ENCODE results near the gene CCN5.

DNA sequence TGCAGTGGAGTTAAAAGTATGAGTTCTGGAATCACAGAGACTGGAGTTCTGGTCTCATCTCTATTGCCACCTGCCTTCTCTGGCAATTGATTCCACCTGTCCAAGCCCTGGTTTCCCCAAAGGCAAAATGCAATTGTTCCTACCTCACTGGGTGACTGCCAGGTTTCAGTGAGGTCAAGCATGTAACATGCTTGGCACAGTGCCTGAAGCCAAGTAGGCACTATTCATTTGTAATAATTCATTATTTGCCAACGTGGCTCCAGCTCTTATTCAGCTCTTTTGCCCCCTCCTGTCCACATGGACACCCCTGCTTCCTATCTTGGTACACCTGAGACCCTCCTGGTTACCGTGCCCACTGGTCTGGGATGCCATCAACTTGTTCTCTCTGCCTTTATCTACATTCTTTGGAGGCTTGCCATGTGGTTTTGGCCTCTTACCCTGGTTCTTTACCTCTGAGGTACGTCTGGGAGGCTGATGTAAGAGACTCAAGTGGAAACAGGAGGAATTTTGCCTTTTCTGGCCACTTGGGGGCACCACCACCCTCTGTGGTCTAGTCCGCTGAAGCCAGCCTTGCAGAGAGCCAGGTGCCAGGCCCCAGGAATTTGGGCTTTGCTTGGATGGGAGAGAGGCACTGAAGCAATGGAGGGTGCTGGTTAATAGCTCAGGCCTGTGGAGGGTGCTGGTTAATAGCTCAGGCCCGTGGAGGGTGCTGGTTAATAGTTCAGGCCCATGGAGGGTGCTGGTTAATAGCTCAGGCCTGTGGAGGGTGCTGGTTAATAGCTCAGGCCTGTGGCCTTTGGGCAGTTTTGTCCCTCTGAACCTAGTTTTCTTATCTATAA is 32.2 kb downstream of the CCN5 start:
- TF ChIP-seq CTCF (conservative IDR thresholded peaks at IDR 0.05; ENCODE audit: low read length), result peak; percentile 84
- no peak for TF ChIP-seq EZH2phosphoT487 (IDR thresholded peaks at IDR 0.05; ENCODE audit: borderline replicate concordance)
